ENCODE results near the gene GRM3. TPM values are rescaled to one million over a fixed set of nuclear protein-coding genes. Genes with fewer than 3 reads are reported as not detected.

Gene GRM3
- total and polyA plus RNA-seq, 2 of the 13 experiments (the other 11 are each of a cell fraction or from before 2014, with no cell fraction given): not detected

- CTCF ChIA-PET (ENCODE audit: low intra/inter-chr PET ratio, low total read pairs): no interaction called here
- Histone ChIP-seq H2AFZ (ENCODE audit: low read length) (no peak overlapping the region), H3K4me3 (replicated peaks in 1 of 3; ENCODE audit: insufficient read depth in 1 of 3, low read depth in 2 of 3, low read length in 3 of 3) (no peak overlapping the region), H3K27ac (ENCODE audit: extremely low read length, insufficient read depth, low read length) (no peak overlapping the region), H3K4me2 (ENCODE audit: low read depth, low read length) (no peak overlapping the region), H3K9ac (ENCODE audit: insufficient read depth, low read depth, low read length) (no peak overlapping the region), H3K27me3 (ENCODE audit: control insufficient read depth in 1 of 2, insufficient read depth in 2 of 2, low read length in 2 of 2) (peaks cover 0 to 12% of the 10 kb centered on the region in 2 experiments; a peak in 1 of 5 replicates), H3K9me3 (ENCODE audit: low read length) (no peaks in the 10 kb centered on the region), H3K4me1 (ENCODE audit: insufficient read depth, low read length) (no peaks in the 10 kb centered on the region), H3K36me3 (replicated peaks in 1 of 2; ENCODE audit: control insufficient read depth in 1 of 2, insufficient read depth in 2 of 2, low read length in 2 of 2) (no peaks in the 10 kb centered on the region), H3K79me2 (ENCODE audit: insufficient read depth, low read length) (no peaks in the 10 kb centered on the region), H4K20me1 (ENCODE audit: insufficient read depth, low read length) (no peaks in the 10 kb centered on the region)
- in situ Hi-C loops (cut with HindIII; ENCODE audit: extremely low pct_ligation_motif_present, low pct_unique_long_range_greater_than_20kb): no loop called here
- DNase-seq (ENCODE audit: low spot score) (no peak), ATAC-seq (peak; percentile 22; the same call in 1 of the 3 replicates), FAIRE-seq (no peak)
- intact Hi-C loops (cut with micrococcal nuclease; ENCODE audit: unreplicated experiment): no loop called here
- WGBS (ENCODE audit: low lambda C conversion rate): 27% methylated on average over 29 of the region's 42 CpGs
- POLR2A ChIA-PET: no interaction called here
- BruUV-seq (replicated peaks): no TSS peak
- no peak for TF ChIP-seq FOXK1 (CRISPR knock-in tag; IDR thresholded peaks at IDR 0.05; ENCODE audit: borderline replicate concordance, low read depth)
- no peak for TF ChIP-seq HOXA7 (CRISPR knock-in tag; IDR thresholded peaks at IDR 0.05)
- TF ChIP-seq ZNF615 (CRISPR knock-in tag; IDR thresholded peaks at IDR 0.05; ENCODE audit: borderline replicate concordance): no peak
- no peak for TF ChIP-seq ZNF556 (CRISPR knock-in tag; IDR thresholded peaks at IDR 0.05; ENCODE audit: borderline replicate concordance)
- TF ChIP-seq KDM1A (CRISPR knock-in tag; IDR thresholded peaks at IDR 0.05): no peak
- TF ChIP-seq ZNF281 (CRISPR knock-in tag; IDR thresholded peaks at IDR 0.05; ENCODE audit: borderline replicate concordance): no peak
- no peak for TF ChIP-seq SNAPC4 (CRISPR knock-in tag; IDR thresholded peaks at IDR 0.05)
- no peak for TF ChIP-seq ZNF598 (CRISPR knock-in tag; IDR thresholded peaks at IDR 0.05; ENCODE audit: borderline replicate concordance)
- no peak for TF ChIP-seq ZNF75D (CRISPR knock-in tag; IDR thresholded peaks at IDR 0.05; ENCODE audit: borderline replicate concordance)
- no peak for TF ChIP-seq BCL3 (CRISPR knock-in tag; IDR thresholded peaks at IDR 0.05)
- no peak for TF ChIP-seq ZNF570 (CRISPR knock-in tag; IDR thresholded peaks at IDR 0.05; ENCODE audit: borderline replicate concordance)
- no peak for TF ChIP-seq ZNF275 (CRISPR knock-in tag; IDR thresholded peaks at IDR 0.05; ENCODE audit: borderline replicate concordance)
Measured at GRCh38 chr7:86644282-86645224, 844 bp downstream of the GRM3 start.

All from HepG2 (cell line).